Lower lobe of right lung (tissue), 2 donors: ENCODE data around the gene PI4KA. TPM values are rescaled to one million over a fixed set of nuclear protein-coding genes. Genes with fewer than 3 reads are reported as not detected.
"Not testable (repeated sequence)": the region's sequence is repeated elsewhere in the genome, so short reads cannot be mapped to it uniquely, and the experiment has no call there.

ENCODE experiments used
- ATAC-seq, 2 donors: fragments of 200-7000 bp; cut with Tn5 transposase; one replicate each; pipeline ENCODE4 v1.9.1; 2020 to 2022; ENCODE audit warnings: mild to moderate bottlenecking in 2 of 2, moderate library complexity in 2 of 2
- DNase-seq: peaks from one replicate; pipeline ENCODE4 v3.0.0-alpha.2; 2020
- H3K27ac ChIP-seq: fragments of 200-600 bp; one replicate; pipeline ENCODE4 v1.8.0; 2022
- H3K27me3 ChIP-seq: fragments of 200-600 bp; one replicate; pipeline ENCODE4 v1.8.0; 2022; ENCODE audit warnings: low read depth
- H3K36me3 ChIP-seq: fragments of 200-600 bp; one replicate; pipeline ENCODE4 v1.8.0; 2022; ENCODE audit warnings: mild to moderate bottlenecking
- H3K4me1 ChIP-seq: fragments of 200-600 bp; one replicate; pipeline ENCODE4 v1.8.0; 2022
- H3K4me3 ChIP-seq: fragments of 200-600 bp; one replicate; pipeline ENCODE4 v1.8.0; 2022; ENCODE audit warnings: mild to moderate bottlenecking
- H3K9me3 ChIP-seq: fragments of 200-600 bp; one replicate; pipeline ENCODE4 v1.8.0; 2022
- intact Hi-C: fragments of 100-400 bp; cut with DNase I; formaldehyde crosslinking; loops from one replicate; pipeline ENCODE4 v1.11.0; 2022
- total RNA-seq: library from RNA; stranded (reverse); fragmentation: NEBNext Ultra II Directional; extraction: Animal tissue kit (Norgen Biotek cat#: 25700); gene quantifications from one replicate; pipeline ENCODE4 v1.2.1, GENCODE V29; 2021
- TF ChIP-seq, protein P1 (sequence below): fragments of 200-600 bp; IDR thresholded peaks from one replicate; pipeline ENCODE4 v1.8.0; 2022; ENCODE audit warnings: antibody characterized with exemption, mild to moderate bottlenecking
- donor health status: DM: no; HTN: yes; CAD: no; lungs with severe emphysema.

Gene PI4KA
- total RNA-seq, 1 donor from 2014 or later, result 109 TPM

DNA sequence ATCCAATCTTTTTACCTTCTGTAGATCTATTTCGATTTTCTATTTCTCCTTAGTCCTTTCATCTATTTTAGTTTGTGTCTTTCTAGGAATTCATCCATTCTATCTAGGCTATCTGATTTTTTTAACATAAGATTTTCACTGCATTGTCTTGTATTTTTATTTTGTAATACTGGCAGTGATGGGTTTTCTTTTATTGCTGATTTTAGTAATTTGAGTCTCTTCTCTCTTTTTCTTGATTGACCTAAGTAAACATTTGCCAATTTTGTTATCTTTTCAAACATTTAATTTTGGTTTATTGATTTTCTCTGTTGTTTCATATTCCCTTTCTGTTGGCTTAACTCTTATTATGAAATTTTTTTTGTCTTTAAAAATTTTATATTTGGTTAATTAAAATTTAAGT, 192.1 kb downstream of the PI4KA start:
- Histone ChIP-seq H3K27me3 (peaks cover 7% of the 10 kb centered on the region), H3K9me3 (no peaks in the 10 kb centered on the region), H3K4me1 (no peaks in the 10 kb centered on the region), H3K36me3 (no peaks in the 10 kb centered on the region), H3K4me3 (no peak overlapping the region), H3K27ac (no peak overlapping the region)
- intact Hi-C loops, result no loop called here
- TF ChIP-seq, protein P1, sequence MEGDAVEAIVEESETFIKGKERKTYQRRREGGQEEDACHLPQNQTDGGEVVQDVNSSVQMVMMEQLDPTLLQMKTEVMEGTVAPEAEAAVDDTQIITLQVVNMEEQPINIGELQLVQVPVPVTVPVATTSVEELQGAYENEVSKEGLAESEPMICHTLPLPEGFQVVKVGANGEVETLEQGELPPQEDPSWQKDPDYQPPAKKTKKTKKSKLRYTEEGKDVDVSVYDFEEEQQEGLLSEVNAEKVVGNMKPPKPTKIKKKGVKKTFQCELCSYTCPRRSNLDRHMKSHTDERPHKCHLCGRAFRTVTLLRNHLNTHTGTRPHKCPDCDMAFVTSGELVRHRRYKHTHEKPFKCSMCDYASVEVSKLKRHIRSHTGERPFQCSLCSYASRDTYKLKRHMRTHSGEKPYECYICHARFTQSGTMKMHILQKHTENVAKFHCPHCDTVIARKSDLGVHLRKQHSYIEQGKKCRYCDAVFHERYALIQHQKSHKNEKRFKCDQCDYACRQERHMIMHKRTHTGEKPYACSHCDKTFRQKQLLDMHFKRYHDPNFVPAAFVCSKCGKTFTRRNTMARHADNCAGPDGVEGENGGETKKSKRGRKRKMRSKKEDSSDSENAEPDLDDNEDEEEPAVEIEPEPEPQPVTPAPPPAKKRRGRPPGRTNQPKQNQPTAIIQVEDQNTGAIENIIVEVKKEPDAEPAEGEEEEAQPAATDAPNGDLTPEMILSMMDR, result no peak
- no peak for DNase-seq
- ATAC-seq, result no peak

DNA sequence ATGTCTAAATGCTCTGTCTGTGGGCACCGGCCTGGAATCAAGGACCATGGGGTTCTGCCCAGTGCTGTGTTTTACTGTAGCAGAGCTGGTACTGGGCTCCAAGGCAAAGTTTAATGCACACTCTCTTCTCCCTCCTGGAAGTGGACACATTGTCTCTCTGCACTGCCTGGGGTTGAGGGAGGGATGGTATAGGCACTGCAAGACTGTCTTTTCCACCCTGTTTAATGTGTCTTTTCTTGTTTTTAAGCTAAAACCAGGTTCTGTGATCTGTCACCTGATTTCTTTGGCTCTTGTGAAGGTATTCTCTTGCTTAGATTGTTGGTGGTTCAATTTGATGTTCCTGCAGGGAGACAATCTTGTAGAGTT, 194.0 kb downstream of the PI4KA start:
- ATAC-seq, result no peak
- H3K36me3 ChIP-seq, result no peaks in the 10 kb centered on the region
- TF ChIP-seq, protein P1, result no peak

GRCh38 chr22:20663941-20664593, 194.5 kb downstream of the PI4KA start:
- ATAC-seq, result no peak

More for the DNA sequence above, 194.0 kb downstream of the PI4KA start:
- Histone ChIP-seq H3K27me3 (no peaks in the 10 kb centered on the region), H3K4me3 (no peak overlapping the region), H3K9me3 (no peaks in the 10 kb centered on the region), H3K27ac (no peak overlapping the region), H3K4me1 (no peaks in the 10 kb centered on the region)
- no peak for DNase-seq
- intact Hi-C loops, result no loop called here

DNA sequence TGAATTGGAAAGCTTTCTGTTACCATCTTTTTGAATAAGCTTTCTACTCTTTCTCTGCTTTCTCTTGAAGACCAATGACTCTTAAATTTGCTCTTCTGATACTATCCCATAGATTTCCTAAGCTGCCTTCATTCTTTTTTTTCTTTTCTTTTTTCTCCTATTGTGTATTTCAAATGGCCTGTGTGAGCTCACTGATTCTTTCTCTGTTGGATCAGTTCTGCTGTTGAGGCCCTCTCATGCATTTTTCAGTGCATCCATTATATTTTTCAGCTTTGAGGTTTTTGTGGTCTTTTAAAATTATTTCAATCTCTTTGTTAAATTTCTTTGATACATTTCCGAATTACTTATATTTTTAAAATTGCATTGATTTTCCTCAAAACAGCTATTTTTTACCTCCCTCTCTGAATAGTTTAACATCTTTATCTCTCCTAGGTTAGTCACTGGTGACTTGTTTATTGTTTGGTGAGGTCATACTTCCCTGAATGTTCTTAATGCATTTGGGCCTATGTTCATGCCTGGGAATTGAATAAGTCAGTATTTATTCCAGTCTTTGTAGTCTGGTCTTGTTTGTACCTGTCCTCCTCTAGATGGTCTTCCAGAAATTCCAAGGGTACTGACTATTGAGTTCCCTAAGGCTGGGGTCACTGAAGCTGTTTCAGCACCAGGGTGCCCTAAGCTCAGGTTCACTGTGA, 195.3 kb downstream of the PI4KA start:
- Histone ChIP-seq H3K27me3 (no peaks in the 10 kb centered on the region), H3K27ac (no peak overlapping the region), H3K9me3 (no peaks in the 10 kb centered on the region), H3K4me1 (no peaks in the 10 kb centered on the region), H3K36me3 (no peaks in the 10 kb centered on the region), H3K4me3 (no peak overlapping the region)
- ATAC-seq, result no peak
- TF ChIP-seq, protein P1, result no peak
- DNase-seq, result no peak
- intact Hi-C loops, result no loop called here

More at GRCh38 chr22:20663941-20664593, 194.5 kb downstream of the PI4KA start:
- intact Hi-C loops, result no loop called here
- H3K4me3 ChIP-seq, result no peak overlapping the region
- DNase-seq, result no peak
- H3K27ac ChIP-seq, result no peak overlapping the region
- H3K27me3 ChIP-seq, result no peaks in the 10 kb centered on the region
- no peaks in the 10 kb centered on the region for H3K36me3 ChIP-seq
- TF ChIP-seq, protein P1, result no peak
- no peaks in the 10 kb centered on the region for H3K9me3 ChIP-seq
- H3K4me1 ChIP-seq, result no peaks in the 10 kb centered on the region

- H3K27ac ChIP-seq, intact Hi-C loops, H3K4me1 ChIP-seq, DNase-seq, H3K27me3 ChIP-seq, ATAC-seq, H3K9me3 ChIP-seq, H3K4me3 ChIP-seq, H3K36me3 ChIP-seq: not testable (repeated sequence)
These were observed 196.0 kb downstream of the PI4KA start for GRCh38 chr22:20662524-20663036.

DNA sequence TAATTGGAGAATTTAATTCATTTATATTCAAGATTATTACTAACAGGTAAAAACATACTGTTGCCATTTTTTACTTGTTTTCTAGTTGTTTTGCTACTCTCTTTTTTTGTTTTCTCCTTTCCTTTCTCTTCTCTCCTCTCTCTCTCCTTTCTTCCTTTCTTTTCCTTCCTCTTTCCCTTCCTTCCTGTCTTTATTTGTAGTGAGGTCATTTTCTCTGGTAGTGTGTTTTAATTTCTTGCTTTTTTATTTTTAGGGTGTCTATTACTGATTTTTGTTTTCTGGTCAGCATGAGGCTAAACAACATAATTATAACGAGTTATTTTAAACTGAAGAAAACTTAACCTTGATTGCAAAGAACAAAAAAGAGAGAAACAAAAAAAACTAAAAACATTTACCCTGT, 197.1 kb downstream of the PI4KA start:
- ATAC-seq (no peak), DNase-seq (no peak)
- TF ChIP-seq, protein P1, result no peak
- H3K36me3 ChIP-seq, result no peaks in the 10 kb centered on the region
- no peaks in the 10 kb centered on the region for H3K4me1 ChIP-seq
- H3K9me3 ChIP-seq, result no peaks in the 10 kb centered on the region
- H3K27ac ChIP-seq, result no peak overlapping the region
- intact Hi-C loops, result no loop called here
- no peak overlapping the region for H3K4me3 ChIP-seq
- no peaks in the 10 kb centered on the region for H3K27me3 ChIP-seq
